Bone marrow (tissue), 2 donors: ENCODE measurements around the gene GUCY2F.

Experiments
- DNase-seq, 2 donors: peaks; one replicate each; lab custom pipeline; 2025; lab: John Stamatoyannopoulos, UW

GUCY2F gene

GRCh38 chrX:109336141-109336540, 145.7 kb downstream of the GUCY2F start:
- DNase-seq = no peak

GRCh38 chrX:109327251-109327650, 154.6 kb downstream of the GUCY2F start:
- no peak for DNase-seq
